ENCODE measurements around the gene MTFP1.
A peak's percentile ranks its signal among the peaks of the same experiment; 100 is the strongest.

MTFP1 gene

DNA sequence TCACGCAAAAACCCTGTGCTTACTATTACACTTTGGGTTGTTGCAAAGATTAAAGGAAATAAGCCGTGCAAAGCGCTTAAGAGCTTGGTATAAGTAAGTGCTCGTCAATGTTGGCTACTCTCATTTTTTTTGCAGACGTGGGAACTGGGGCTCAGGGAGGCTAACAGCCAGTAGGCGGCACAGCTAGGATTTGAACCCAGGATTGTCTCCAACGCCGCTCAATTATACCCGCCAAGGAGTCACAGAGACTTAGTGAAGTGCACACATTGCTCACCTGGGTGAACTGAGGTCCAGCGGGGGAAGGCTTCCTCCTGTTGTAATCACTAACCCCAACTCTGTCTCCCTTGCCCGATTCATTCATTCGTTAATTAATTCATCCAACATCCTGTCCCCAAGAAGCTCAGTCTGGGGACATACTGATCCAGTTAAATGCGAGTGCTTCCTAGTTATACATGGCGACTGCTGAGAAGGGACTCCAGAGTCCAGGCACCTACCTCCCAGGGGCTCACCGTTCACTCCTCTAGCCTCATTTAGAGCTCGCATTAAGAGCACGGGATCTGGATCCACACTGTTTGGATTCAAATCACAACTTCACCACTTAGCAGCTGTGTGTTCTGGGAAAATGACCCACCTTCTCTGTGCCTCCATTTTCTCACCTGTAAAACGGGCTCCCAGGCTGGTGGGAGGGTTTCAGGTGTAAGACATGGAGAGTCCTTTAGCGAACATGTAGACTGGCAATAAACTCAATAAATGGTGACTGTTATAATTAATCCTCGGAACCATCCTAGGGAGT lies 838 bp upstream of the MTFP1 start:
- no peaks in the 10 kb centered on the region for H3K9me3 Mint-ChIP-seq
- H3K4me3 Mint-ChIP-seq, result peak overlapping the region; percentile 88
- H3K27me3 Mint-ChIP-seq, result no peaks in the 10 kb centered on the region
- H3K4me1 Mint-ChIP-seq (ENCODE audit: low read depth), result peaks cover 59% of the 10 kb centered on the region
- H3K27ac Mint-ChIP-seq, result peak overlapping the region; percentile 95
- intact Hi-C loops (cut with micrococcal nuclease), result loop anchor here (2.0 kb wide), 1 partner anchor 68 kb away; the partner anchor contains the start of genes CCDC157 and SF3A1
- H3K36me3 Mint-ChIP-seq (ENCODE audit: low read depth), result peaks cover 40% of the 10 kb centered on the region

- H3K4me3 Mint-ChIP-seq, result peak overlapping the region; percentile 97
- intact Hi-C loops (cut with micrococcal nuclease), result loop anchor here (2.0 kb wide), 1 partner anchor 68 kb away; the partner anchor contains the start of genes CCDC157 and SF3A1
- H3K9me3 Mint-ChIP-seq, result no peaks in the 10 kb centered on the region
- H3K27me3 Mint-ChIP-seq, result no peaks in the 10 kb centered on the region
- peak overlapping the region; percentile 91 for H3K27ac Mint-ChIP-seq
- peaks cover 45% of the 10 kb centered on the region for H3K36me3 Mint-ChIP-seq (ENCODE audit: low read depth)
- H3K4me1 Mint-ChIP-seq (ENCODE audit: low read depth), result peaks cover 59% of the 10 kb centered on the region
Measured at GRCh38 chr22:30425327-30425615, 297 bp upstream of the MTFP1 start.

GRCh38 chr22:30426388-30427353 lies 1.1 kb downstream of the MTFP1 start:
- no peaks in the 10 kb centered on the region for H3K9me3 Mint-ChIP-seq
- H3K27ac Mint-ChIP-seq, result peak overlapping the region; percentile 91
- peak overlapping the region; percentile 97 for H3K4me3 Mint-ChIP-seq
- peaks cover 50% of the 10 kb centered on the region for H3K4me1 Mint-ChIP-seq (ENCODE audit: low read depth)
- no peaks in the 10 kb centered on the region for H3K27me3 Mint-ChIP-seq
- H3K36me3 Mint-ChIP-seq (ENCODE audit: low read depth), result peaks cover 47% of the 10 kb centered on the region
- intact Hi-C loops (cut with micrococcal nuclease), result loop anchor here (1.0 kb wide), 1 partner anchor 35 kb away; no protein-coding TSS in a partner anchor

GRCh38 chr22:30427871-30428270 lies 2.3 kb downstream of the MTFP1 start:
- no peaks in the 10 kb centered on the region for H3K9me3 Mint-ChIP-seq
- H3K36me3 Mint-ChIP-seq (ENCODE audit: low read depth), result peaks cover 47% of the 10 kb centered on the region
- peaks cover 38% of the 10 kb centered on the region for H3K4me1 Mint-ChIP-seq (ENCODE audit: low read depth)
- no peak overlapping the region for H3K27ac Mint-ChIP-seq
- intact Hi-C loops (cut with micrococcal nuclease), result no loop called here
- H3K4me3 Mint-ChIP-seq, result no peak overlapping the region
- peaks cover 1% of the 10 kb centered on the region for H3K27me3 Mint-ChIP-seq

- no peak overlapping the region for H3K4me3 Mint-ChIP-seq
- H3K9me3 Mint-ChIP-seq, result no peaks in the 10 kb centered on the region
- peaks cover 3% of the 10 kb centered on the region for H3K27me3 Mint-ChIP-seq
- peaks cover 47% of the 10 kb centered on the region for H3K36me3 Mint-ChIP-seq (ENCODE audit: low read depth)
- intact Hi-C loops (cut with micrococcal nuclease), result no loop called here
- H3K4me1 Mint-ChIP-seq (ENCODE audit: low read depth), result peaks cover 27% of the 10 kb centered on the region
- H3K27ac Mint-ChIP-seq, result no peak overlapping the region
Measured at GRCh38 chr22:30429887-30430286, 4.3 kb downstream of the MTFP1 start.

GRCh38 chr22:30430933-30431332 lies 5.4 kb downstream of the MTFP1 start:
- H3K9me3 Mint-ChIP-seq, result peaks cover 7% of the 10 kb centered on the region
- H3K4me3 Mint-ChIP-seq, result no peak overlapping the region
- H3K4me1 Mint-ChIP-seq (ENCODE audit: low read depth), result peaks cover 23% of the 10 kb centered on the region
- peaks cover 40% of the 10 kb centered on the region for H3K36me3 Mint-ChIP-seq (ENCODE audit: low read depth)
- intact Hi-C loops (cut with micrococcal nuclease), result no loop called here
- H3K27ac Mint-ChIP-seq, result no peak overlapping the region
- peaks cover 3% of the 10 kb centered on the region for H3K27me3 Mint-ChIP-seq

DNA sequence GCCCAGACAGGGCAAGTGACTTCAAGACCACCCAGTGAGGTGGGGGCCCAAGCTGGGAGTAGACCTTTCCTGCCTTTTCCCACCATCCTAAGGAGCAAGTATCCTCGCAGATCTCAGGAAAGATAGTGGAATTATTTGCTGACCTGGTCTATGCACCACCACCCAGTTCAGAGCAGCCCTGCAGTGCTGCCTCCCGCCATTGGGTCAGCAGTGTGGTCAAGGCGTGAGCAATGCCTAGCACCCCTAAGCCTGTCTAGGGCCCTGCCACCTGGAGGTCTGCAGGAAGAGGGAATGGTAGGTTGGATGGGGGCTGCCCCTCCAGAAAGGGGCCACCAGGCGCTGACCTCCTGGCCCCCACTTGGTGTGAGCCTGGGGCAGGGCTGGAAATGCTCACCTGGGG lies 6.5 kb downstream of the MTFP1 start:
- H3K9me3 Mint-ChIP-seq, result peaks cover 10% of the 10 kb centered on the region
- H3K36me3 Mint-ChIP-seq (ENCODE audit: low read depth), result peaks cover 32% of the 10 kb centered on the region
- H3K4me1 Mint-ChIP-seq (ENCODE audit: low read depth), result peaks cover 14% of the 10 kb centered on the region
- intact Hi-C loops (cut with micrococcal nuclease), result no loop called here
- H3K27ac Mint-ChIP-seq, result no peak overlapping the region
- H3K4me3 Mint-ChIP-seq, result no peak overlapping the region
- H3K27me3 Mint-ChIP-seq, result peaks cover 4% of the 10 kb centered on the region

DNA sequence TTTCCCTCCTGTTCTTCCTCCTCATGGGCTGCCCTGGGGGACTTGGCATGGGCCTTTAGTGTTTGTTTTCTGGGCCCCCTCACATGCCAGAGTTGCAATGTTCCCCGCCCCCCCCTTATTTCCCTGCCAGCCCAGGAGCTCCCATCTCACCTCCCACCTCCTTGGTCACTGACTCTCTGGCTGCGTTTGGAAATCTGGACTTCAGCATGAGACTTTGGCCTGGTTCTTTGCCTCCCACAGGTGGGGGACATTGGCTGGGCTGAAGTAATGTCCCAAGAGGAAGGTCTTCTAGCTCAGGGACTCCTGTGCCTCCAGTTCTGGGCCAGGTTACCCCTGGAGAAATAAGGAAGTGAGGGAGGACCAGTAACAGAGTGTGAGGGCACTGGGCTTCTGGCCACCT lies 7.0 kb downstream of the MTFP1 start:
- Mint-ChIP-seq H3K27ac (no peak overlapping the region), H3K4me3 (no peak overlapping the region), H3K36me3 (ENCODE audit: low read depth) (peaks cover 28% of the 10 kb centered on the region), H3K27me3 (peaks cover 6% of the 10 kb centered on the region), H3K9me3 (peaks cover 10% of the 10 kb centered on the region), H3K4me1 (ENCODE audit: low read depth) (peaks cover 10% of the 10 kb centered on the region)
- intact Hi-C loops (cut with micrococcal nuclease), result no loop called here

- Mint-ChIP-seq H3K4me3 (no peak overlapping the region), H3K9me3 (peaks cover 10% of the 10 kb centered on the region)
Measured at GRCh38 chr22:30433227-30433626, 7.7 kb downstream of the MTFP1 start.

GRCh38 chr22:30433773-30434172 lies 8.2 kb downstream of the MTFP1 start:
- peaks cover 14% of the 10 kb centered on the region for H3K27me3 Mint-ChIP-seq
- intact Hi-C loops (cut with micrococcal nuclease), result no loop called here
- H3K4me1 Mint-ChIP-seq (ENCODE audit: low read depth), result peaks cover 6% of the 10 kb centered on the region
- peaks cover 10% of the 10 kb centered on the region for H3K9me3 Mint-ChIP-seq
- no peak overlapping the region for H3K27ac Mint-ChIP-seq
- H3K36me3 Mint-ChIP-seq (ENCODE audit: low read depth), result peaks cover 15% of the 10 kb centered on the region
- H3K4me3 Mint-ChIP-seq, result no peak overlapping the region

More at GRCh38 chr22:30433227-30433626, 7.7 kb downstream of the MTFP1 start:
- Mint-ChIP-seq H3K4me1 (ENCODE audit: low read depth) (peaks cover 6% of the 10 kb centered on the region), H3K36me3 (ENCODE audit: low read depth) (peaks cover 20% of the 10 kb centered on the region), H3K27ac (no peak overlapping the region), H3K27me3 (peaks cover 9% of the 10 kb centered on the region)
- intact Hi-C loops (cut with micrococcal nuclease), result no loop called here

- H3K27ac Mint-ChIP-seq, result no peak overlapping the region
Measured at GRCh38 chr22:30434843-30435242, 9.3 kb downstream of the MTFP1 start.

GRCh38 chr22:30435674-30436126 lies 10.1 kb downstream of the MTFP1 start:
- peak overlapping the region; percentile 33 for H3K27ac Mint-ChIP-seq
- peaks cover 10% of the 10 kb centered on the region for H3K9me3 Mint-ChIP-seq
- intact Hi-C loops (cut with micrococcal nuclease), result no loop called here
- H3K4me1 Mint-ChIP-seq (ENCODE audit: low read depth), result peaks cover 13% of the 10 kb centered on the region
- no peaks in the 10 kb centered on the region for H3K36me3 Mint-ChIP-seq (ENCODE audit: low read depth)
- H3K27me3 Mint-ChIP-seq, result peaks cover 33% of the 10 kb centered on the region
- H3K4me3 Mint-ChIP-seq, result no peak overlapping the region

More at GRCh38 chr22:30434843-30435242, 9.3 kb downstream of the MTFP1 start:
- peaks cover 10% of the 10 kb centered on the region for H3K9me3 Mint-ChIP-seq
- peaks cover 5% of the 10 kb centered on the region for H3K36me3 Mint-ChIP-seq (ENCODE audit: low read depth)
- no peak overlapping the region for H3K4me3 Mint-ChIP-seq
- peaks cover 6% of the 10 kb centered on the region for H3K4me1 Mint-ChIP-seq (ENCODE audit: low read depth)
- H3K27me3 Mint-ChIP-seq, result peaks cover 25% of the 10 kb centered on the region
- intact Hi-C loops (cut with micrococcal nuclease), result no loop called here

DNA sequence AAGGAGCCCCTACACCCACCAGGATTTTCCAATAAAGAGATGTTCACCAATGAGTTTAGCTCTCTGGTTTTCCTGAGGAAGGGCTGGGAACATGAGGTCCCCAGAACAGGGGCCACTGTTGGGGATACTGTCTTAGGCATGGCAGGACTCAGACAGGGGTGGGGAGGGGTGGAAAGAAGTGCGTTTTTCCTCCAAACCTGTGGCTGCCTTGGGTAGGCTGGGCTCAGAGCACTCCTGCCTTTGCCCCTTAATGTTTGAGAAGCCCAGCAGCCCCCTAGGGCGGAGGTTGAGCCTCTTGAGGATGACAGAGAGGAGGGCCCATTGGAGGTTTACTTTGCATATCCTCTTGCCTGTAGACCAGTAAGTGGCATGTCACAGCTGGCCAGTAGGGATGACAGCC lies 10.6 kb downstream of the MTFP1 start:
- Mint-ChIP-seq H3K9me3 (peaks cover 10% of the 10 kb centered on the region), H3K4me3 (no peak overlapping the region), H3K27ac (no peak overlapping the region), H3K27me3 (peaks cover 38% of the 10 kb centered on the region), H3K4me1 (ENCODE audit: low read depth) (peaks cover 18% of the 10 kb centered on the region), H3K36me3 (ENCODE audit: low read depth) (no peaks in the 10 kb centered on the region)
- intact Hi-C loops (cut with micrococcal nuclease), result no loop called here

GRCh38 chr22:30438559-30438958 lies 13.0 kb downstream of the MTFP1 start:
- Mint-ChIP-seq H3K36me3 (ENCODE audit: low read depth) (no peaks in the 10 kb centered on the region), H3K9me3 (peaks cover 10% of the 10 kb centered on the region), H3K4me3 (no peak overlapping the region), H3K27me3 (peaks cover 53% of the 10 kb centered on the region), H3K4me1 (ENCODE audit: low read depth) (peaks cover 38% of the 10 kb centered on the region), H3K27ac (no peak overlapping the region)
- intact Hi-C loops (cut with micrococcal nuclease), result no loop called here

All from dendritic cell treated with granulocyte-macrophage colony-stimulating factor and Interleukin-4, amounts not matched to agents 40 ng/mL and 50 ng/mL, for 4 days (primary cell).